HG03196 (cell line): ENCODE data around the gene LFNG.
"Not testable (repeated sequence)": the region's sequence is repeated elsewhere in the genome, so short reads cannot be mapped to it uniquely, and the experiment has no call there.

Experiments
- ATAC-seq: cut with Tn5 transposase; IDR thresholded peaks from one replicate; pipeline ENCODE4 v1.9.1; 2021; ENCODE audit not compliant: unreplicated experiment

The LFNG gene

GRCh38 chr7:2542916-2543871 is 23.6 kb downstream of the LFNG start:
- ATAC-seq, result no peak

DNA sequence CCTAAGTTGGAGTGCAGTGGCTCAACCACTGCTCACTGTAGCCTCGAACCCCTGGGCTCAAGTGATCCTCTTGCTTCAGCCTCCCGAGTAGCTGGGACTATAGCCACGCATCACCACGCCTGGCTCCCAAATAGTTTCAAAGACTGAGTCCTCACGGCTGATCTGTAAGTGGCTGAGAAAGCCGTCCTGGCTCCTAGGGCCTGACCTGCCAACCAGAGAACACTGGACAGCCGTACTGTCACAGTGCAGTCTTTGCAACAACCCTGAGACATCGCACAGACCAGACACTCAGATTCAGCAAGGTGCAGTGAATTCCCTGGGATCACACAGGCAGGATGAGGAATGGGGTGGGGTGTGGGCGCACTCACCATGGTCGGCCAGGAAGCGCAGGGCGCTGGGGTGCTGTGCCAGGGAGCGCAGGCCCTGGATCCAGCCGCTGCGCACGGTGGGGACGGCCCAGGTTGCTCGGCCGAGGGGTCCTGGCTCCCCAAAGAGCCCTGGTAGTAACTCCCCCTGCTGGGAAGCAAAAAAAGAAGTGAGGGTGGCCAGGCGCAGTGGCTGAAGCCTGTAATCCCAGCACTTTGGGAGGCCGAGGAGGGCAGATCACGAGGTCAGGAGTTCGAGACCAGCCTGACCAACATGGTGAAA is 25.1 kb downstream of the LFNG start:
- ATAC-seq, result no peak

DNA sequence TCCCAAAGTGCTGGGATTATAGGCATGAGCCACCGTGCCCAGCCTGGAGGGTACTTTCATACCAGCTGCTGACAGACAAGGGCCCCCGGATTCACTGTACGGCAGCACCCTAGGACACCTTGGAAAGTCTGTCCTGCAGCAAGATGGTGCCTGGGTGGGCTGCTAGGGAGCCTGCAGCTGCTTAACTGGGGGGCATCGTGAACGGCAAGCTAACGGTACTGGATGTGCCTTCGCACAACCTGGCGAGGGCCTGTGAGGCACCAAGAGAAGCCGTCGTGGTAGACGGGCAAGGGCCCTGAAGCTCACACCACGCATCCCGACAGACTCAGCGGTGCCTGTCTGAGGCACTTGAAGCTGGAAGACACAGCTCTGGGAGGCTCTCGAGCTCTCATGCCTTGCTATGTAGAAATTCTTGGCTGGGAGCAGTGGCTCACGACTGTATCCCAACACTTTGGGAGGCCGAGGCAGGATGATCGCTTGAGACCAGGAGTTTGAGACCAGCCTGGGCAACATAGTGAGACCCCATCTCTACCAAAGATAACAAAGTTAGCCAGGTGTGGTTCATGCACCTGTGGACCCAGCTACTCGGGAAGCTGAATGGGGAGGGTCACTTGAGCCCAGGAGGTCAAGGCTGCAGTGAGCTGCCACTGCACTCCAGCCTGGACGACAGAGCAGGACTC is 26.3 kb downstream of the LFNG start:
- no peak for ATAC-seq

DNA sequence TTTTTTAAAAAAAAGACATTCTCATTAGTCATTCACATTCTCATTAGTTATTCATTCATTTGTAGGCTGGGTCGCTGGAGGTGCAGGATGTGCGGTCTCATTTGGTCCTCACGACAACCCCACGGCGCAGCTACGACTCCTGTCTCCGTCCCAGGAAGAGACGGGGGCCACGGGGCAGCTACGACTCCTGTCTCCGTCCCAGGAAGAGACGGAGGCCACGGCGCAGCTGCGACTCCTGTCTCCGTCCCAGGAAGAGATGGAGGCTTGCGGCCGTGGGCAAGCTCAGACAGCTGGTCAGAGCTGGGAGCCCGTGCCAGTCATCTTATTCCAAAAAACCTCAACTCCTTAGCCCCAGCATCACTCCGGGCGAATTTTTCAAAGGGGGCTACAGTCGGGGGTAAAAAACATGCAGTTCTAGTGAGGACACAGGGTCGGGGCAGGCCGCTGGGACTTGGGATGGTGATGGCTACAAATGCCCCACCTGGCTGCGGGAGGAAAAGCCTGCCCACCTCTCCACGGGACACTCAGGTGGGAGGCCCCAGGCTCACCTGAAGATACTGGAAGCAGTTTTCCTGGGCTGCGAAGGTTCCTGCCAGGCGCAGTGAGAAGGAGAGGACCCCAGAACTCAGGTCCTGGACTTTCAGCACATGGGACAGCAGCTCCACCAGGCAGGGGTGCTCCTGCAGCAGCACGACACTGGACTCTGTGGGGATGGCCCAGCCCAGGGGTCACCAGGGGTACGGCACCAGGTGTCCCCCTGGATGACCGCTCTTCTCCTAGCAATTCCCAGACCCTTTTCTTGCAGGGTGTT is 27.4 kb downstream of the LFNG start:
- ATAC-seq, result no peak

- ATAC-seq, result no peak
These were observed 31.8 kb downstream of the LFNG start for GRCh38 chr7:2551418-2551817.

DNA sequence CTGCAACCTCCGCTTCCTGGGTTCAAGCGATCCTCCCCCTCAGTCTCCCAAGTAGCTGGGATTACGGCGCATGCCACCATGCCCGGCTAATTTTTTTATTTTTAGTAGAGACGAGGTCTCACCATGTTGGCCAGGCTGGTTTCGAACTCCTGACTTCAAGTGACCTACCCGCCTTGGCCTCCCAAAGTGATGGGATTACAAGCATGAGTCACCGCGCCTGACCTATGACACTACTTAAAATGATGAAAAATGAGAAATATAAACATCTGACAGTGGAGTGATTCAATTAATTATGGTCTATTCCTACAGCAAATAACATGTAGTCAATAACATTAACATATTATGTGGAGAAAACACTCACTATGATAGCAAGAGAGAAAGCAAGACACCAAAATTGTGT is 33.5 kb downstream of the LFNG start:
- ATAC-seq, result no peak

- ATAC-seq, result no peak
These were observed 34.4 kb downstream of the LFNG start for GRCh38 chr7:2553831-2554581.

- ATAC-seq, result no peak
These were observed 35.1 kb downstream of the LFNG start for GRCh38 chr7:2554661-2555111.

DNA sequence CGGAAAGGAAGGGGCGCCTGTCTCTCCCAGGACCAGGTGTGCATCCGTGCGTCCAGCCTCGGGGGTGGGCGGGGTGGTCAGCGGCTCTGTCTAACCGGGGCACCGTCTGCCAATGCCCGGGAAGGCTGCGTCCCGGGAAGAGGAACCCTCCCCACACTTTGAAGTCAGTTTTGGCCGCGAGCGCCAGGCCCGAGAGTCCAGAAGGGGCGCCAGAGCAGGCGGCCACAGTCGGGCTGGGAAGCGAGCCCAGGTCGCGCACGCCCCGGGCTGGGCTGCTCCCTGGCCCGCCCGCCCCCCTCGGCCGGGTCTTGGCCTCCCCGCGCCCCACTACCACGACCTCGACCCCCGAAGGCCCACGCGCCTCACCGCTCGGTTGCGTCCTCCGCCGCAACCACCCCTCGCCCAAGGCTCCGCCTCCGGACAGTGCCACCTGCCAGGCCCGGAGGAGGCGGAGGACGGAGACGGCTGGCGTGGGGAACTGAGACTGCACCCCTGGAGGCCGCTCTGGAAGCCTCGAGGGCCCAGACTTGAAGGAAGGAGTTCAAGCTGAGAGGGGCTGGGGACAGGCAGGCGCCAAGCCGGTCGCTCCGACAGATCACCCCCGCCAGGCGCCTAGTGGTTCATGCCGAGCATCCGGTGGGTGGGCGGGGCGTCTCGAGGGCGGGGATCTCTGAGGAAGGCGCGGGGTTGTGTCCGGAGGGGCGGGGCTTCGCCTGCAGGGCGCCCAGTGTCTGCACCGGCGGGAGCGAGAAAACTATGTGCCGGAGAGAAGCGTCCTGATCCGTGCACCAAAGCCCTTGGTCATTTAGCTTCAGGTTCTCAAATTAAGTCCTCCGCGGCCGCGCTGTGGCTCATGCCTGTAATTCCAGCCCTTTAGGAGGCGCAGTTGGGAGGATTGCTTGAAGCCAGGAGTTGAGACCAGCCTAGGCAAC is 35.8 kb downstream of the LFNG start, which contains the start of gene BRAT1:
Gene BRAT1 (minus strand): TSS at position 404 of the 932 bp plus-strand sequence. CDS start 1,093 bp downstream, outside the sequence.
- ATAC-seq, result peak; percentile 53

DNA sequence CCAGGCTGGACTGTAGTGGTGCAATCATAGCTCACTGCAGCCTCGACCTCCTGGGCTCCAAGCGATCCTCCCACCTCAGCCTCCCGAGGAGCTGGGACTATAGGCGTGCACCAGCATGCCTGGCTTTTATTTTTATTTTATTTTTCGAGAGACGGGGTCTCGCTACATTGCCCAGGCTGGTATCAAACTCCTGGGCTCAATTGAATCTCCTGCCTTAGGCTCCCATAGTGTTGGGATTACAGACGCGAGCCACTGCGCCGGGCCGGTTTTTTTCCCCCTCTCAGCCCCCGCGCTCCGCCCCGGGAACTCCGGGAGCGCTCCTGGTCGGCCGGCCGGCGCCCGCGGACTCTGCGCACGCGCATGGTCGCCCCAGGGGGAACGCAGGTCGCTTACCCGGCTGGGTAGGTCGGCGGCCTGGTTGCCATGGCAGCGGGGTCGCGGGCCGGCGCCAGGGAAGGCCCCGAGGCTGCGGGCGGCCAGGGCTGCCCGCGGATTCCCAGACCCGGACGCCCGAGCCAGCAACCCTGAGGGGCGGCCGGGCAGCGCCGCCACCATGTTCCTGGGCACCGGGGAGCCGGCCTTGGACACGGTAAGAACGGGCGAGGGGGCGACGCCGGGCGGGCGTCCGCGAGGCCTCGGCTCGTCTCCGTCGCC is 39.2 kb downstream of the LFNG start, which contains the start of gene IQCE:
Gene IQCE (plus strand): TSS at position 351 of the 654 bp plus-strand sequence. CDS start 203 bp downstream, at position 554.
- peak; percentile 52 for ATAC-seq

DNA sequence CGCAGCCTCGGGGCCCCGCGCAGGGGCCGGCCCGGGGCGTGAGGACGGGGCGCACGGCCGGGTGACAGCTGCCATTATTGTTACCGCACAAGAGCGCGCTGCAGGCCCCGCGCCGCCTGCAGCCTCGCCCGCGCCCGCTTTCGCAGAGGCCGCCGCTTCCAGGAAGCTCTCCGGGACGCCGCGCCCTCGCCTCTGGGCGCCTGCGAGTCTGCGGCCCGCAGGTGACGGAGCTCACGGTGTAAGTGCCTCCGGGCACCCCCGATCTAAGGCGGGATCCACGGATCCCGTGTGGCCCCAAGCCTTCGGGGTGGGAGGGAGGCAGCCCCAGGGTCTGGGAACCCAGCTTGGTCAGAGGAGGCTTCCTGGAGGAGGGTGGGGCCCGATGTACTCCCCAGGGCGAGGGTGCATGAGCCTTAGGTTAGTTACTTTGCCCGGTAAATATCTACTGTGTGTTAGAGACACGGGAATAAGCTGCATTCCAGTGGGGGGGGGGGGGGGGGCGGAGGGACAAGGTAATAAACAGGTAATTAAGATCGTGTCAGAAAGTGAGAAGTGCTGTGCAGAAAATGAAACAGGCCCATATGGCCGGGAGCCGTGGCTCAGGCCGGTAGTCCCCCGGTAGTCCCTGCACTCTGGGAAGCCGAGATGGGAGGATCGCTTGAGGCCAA is 39.8 kb downstream of the LFNG start:
- no peak for ATAC-seq

GRCh38 chr7:2563955-2564354 is 44.4 kb downstream of the LFNG start:
- not testable (repeated sequence) for ATAC-seq

DNA sequence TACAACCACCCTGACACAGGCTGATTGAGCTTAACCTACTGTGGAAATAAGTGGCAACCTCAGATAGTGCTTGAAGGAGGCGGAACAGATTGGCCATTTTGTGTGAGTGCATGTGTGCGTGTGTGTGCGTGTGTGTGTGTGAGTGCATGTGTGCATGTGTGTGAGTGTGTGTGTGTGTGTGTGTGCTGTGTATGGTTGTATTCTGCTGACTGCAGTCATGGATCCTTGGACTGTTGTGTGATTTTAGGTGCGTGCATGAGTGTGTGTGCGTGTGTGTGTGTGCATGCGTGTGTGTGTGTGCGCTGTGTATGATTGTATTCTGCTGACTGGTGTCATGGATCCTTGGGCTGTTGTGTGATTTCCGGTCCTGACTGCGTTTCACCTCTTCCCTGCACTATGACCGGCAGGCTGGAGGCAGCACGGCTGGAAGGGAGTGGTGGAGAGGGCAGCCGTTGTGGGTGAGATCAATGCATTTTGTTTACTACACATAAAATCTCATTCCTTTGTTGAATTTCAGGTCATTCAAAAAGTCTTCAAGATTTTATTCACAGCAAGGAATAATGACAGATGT is 45.5 kb downstream of the LFNG start:
- no peak for ATAC-seq

DNA sequence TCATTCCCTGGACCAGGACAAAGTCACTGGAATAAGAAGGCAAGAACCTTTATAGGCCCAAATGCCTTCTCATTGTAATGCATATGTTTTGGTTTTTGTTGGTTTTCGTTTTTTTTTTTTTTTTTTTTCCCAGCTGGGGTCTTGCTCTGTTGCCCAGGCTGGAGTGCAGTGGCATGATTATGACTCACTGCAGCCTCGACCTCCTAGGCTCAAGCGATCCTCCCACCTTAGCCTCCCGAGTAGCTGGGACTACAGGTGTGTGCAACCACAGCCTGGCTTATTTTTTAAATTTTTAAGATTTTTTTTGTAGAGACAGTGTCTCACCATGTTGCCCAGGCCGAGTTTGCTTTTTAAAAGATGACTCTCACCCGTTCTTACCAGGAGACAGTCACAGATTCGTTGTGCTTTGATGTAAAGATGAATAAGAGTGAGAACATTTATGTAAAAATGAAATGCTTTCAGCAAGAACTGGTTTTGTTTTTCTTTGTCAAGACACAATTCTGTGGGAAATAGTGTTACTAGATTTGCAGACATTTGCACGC is 46.8 kb downstream of the LFNG start:
- ATAC-seq, result no peak

- ATAC-seq, result peak; percentile 71
These were observed 47.5 kb downstream of the LFNG start for GRCh38 chr7:2566890-2567678.

GRCh38 chr7:2567679-2568278 is 48.2 kb downstream of the LFNG start:
- ATAC-seq, result no peak
